Keratinocyte (primary cell): ENCODE data around the gene NCEH1. TPM values are rescaled to one million over a fixed set of nuclear protein-coding genes. Genes with fewer than 3 reads are reported as not detected.

Experiments used
- DNase-seq: peaks from one replicate; pipeline ENCODE4 v3.0.0-alpha.2; 2011; ENCODE audit warnings: low read depth, missing footprints, low spot score
- FAIRE-seq: peaks from 2 replicates; lab custom pipeline; 2011; peaks lifted over from hg19 to GRCh38; lab: Jason Lieb, UNC
- H2AFZ ChIP-seq: 2 replicates; pipeline ENCODE4 v1.6.0; 2012; ENCODE audit warnings: low read length, control low read depth, inconsistent platforms; ENCODE audit not compliant: control insufficient read depth
- H3K27ac ChIP-seq: 2 replicates; pipeline ENCODE4 v1.5.1; 2011; ENCODE audit warnings: low read length; ENCODE audit not compliant: control insufficient read depth, insufficient read depth
- H3K27me3 ChIP-seq: 3 replicates; pipeline ENCODE4 v1.6.0; 2011; ENCODE audit warnings: low read length; ENCODE audit not compliant: control insufficient read depth, insufficient read depth; ENCODE audit errors: extremely low read depth
- H3K36me3 ChIP-seq, 2 experiments: 2 replicates in 1 of 2; 3 replicates in 1 of 2; pipeline ENCODE4 v1.5.1; 2011; ENCODE audit warnings: low read length in 2 of 2, mild to moderate bottlenecking in 1 of 2; ENCODE audit not compliant: control insufficient read depth in 2 of 2, insufficient read depth in 2 of 2; ENCODE audit errors: extremely low read depth in 1 of 2
- H3K4me1 ChIP-seq: 3 replicates; pipeline ENCODE4 v1.5.1; 2011; ENCODE audit warnings: low read length; ENCODE audit not compliant: control insufficient read depth, insufficient read depth; ENCODE audit errors: extremely low read depth
- H3K4me2 ChIP-seq: 3 replicates; pipeline ENCODE4 v1.6.0; 2011; ENCODE audit warnings: low read depth, low read length; ENCODE audit not compliant: control insufficient read depth, insufficient read depth; ENCODE audit errors: extremely low read depth
- H3K4me3 ChIP-seq, 3 experiments: fragments of 200-600 bp in 1 of 3; sonication (generic) in 1 of 3; 2 replicates in 2 of 3; 3 replicates in 1 of 3; pipeline ENCODE4 v1.5.1; 2011 to 2016; ENCODE audit warnings: low read length in 3 of 3, mild to moderate bottlenecking in 3 of 3, control low read depth in 2 of 3, inconsistent platforms in 1 of 3, low read depth in 1 of 3, mixed read lengths in 1 of 3, mixed run types in 1 of 3, moderate library complexity in 1 of 3; ENCODE audit not compliant: control insufficient read depth in 2 of 3, insufficient read depth in 2 of 3; ENCODE audit errors: extremely low read depth in 1 of 3
- H3K79me2 ChIP-seq: 2 replicates; pipeline ENCODE4 v1.6.0; 2012; ENCODE audit warnings: low read length; ENCODE audit not compliant: control insufficient read depth, insufficient read depth
- H3K9ac ChIP-seq: 3 replicates; pipeline ENCODE4 v1.6.0; 2011; ENCODE audit warnings: low read length; ENCODE audit not compliant: control insufficient read depth, insufficient read depth; ENCODE audit errors: extremely low read depth
- H3K9me1 ChIP-seq: 3 replicates; pipeline ENCODE4 v1.6.0; 2011; ENCODE audit warnings: low read length; ENCODE audit not compliant: control insufficient read depth, insufficient read depth; ENCODE audit errors: extremely low read depth
- H3K9me3 ChIP-seq: 2 replicates; pipeline ENCODE4 v1.5.1; 2012; ENCODE audit warnings: low read depth, low read length; ENCODE audit not compliant: control insufficient read depth
- H4K20me1 ChIP-seq: 3 replicates; pipeline ENCODE4 v1.6.0; 2011; ENCODE audit warnings: low read length; ENCODE audit not compliant: control insufficient read depth, insufficient read depth; ENCODE audit errors: extremely low read depth
- CTCF ChIP-seq, 3 experiments: IDR thresholded peaks in 1 of 3; conservative IDR thresholded peaks in 1 of 3; optimal IDR thresholded peaks in 1 of 3; 2 replicates in 2 of 3; 3 replicates in 1 of 3; pipeline versions ENCODE3 to v1.5.1; 2011; ENCODE audit warnings: low read length in 3 of 3, mild to moderate bottlenecking in 3 of 3, moderate library complexity in 2 of 3, control low read depth in 1 of 3, inconsistent platforms in 1 of 3; ENCODE audit not compliant: insufficient read depth in 2 of 3; ENCODE audit errors: extremely low read depth in 1 of 3
- EZH2 ChIP-seq: IDR thresholded peaks from one replicate; pipeline ENCODE4 v1.6.1; 2012; ENCODE audit warnings: inconsistent platforms, mild to moderate bottlenecking, low read length, moderate library complexity
- dilution Hi-C: fragments of 300-500 bp; cut with MboI; formaldehyde crosslinking; loops from one replicate; pipeline ENCODE4 v1.7.0; 2020; ENCODE audit warnings: low sequenced_read_pairs; ENCODE audit not compliant: extremely low pct_ligation_motif_present
- polyA plus RNA-seq, 5 experiments: library from polyadenylated mRNA; depleted of rRNA in 3 of 5; stranded (reverse) in 3 of 5; stranded (forward) in 1 of 5; unstranded in 1 of 5; fragments of >200 nt; gene quantifications; 1 replicate in 1 of 5; 2 replicates in 3 of 5; 3 replicates in 1 of 5; pipeline versions ENCODE4 v1.2.1 to v1.2.3, GENCODE V29; 2011 to 2012; ENCODE audit warnings: missing spikeins in 2 of 5, low read depth in 1 of 5, low replicate concordance in 1 of 5

Gene NCEH1
- polyA plus RNA-seq, 1 donor (not counting 4 experiments of a cell fraction or from before 2014, with no cell fraction given): 13.2 TPM

- no peak overlapping the region for H3K27ac ChIP-seq
- H3K9me1 ChIP-seq: no peaks in the 10 kb centered on the region
- H3K27me3 ChIP-seq: no peaks in the 10 kb centered on the region
- H3K9ac ChIP-seq: no peak overlapping the region
- no peak for DNase-seq
- no peaks in the 10 kb centered on the region for H3K4me1 ChIP-seq
- peaks cover 0 to 3% of the 10 kb centered on the region in 2 experiments for H3K36me3 ChIP-seq
- no peak overlapping the region for H3K4me2 ChIP-seq
- FAIRE-seq: no peak
- no peak overlapping the region for H3K4me3 ChIP-seq
- H3K79me2 ChIP-seq: peaks cover 4% of the 10 kb centered on the region
- H2AFZ ChIP-seq: no peak overlapping the region
- dilution Hi-C loops: no loop called here
- TF ChIP-seq CTCF (optimal IDR thresholded peaks at IDR 0.05 in 1 of 3, IDR thresholded peaks at IDR 0.05 in 1 of 3, conservative IDR thresholded peaks at IDR 0.05 in 1 of 3; ENCODE audit: extremely low read depth in 1 of 3, insufficient read depth in 2 of 3, low read length in 3 of 3) (no peak), EZH2 (no peak)
- H4K20me1 ChIP-seq: no peaks in the 10 kb centered on the region
- H3K9me3 ChIP-seq: no peaks in the 10 kb centered on the region
Measured at GRCh38 chr3:172694573-172695246, 16.2 kb downstream of the NCEH1 start.

- Histone ChIP-seq H3K27ac (no peak overlapping the region), H3K4me3 (no peak overlapping the region), H3K36me3 (no peaks in the 10 kb centered on the region), H3K9me1 (no peaks in the 10 kb centered on the region), H2AFZ (no peak overlapping the region), H3K27me3 (no peaks in the 10 kb centered on the region), H3K79me2 (peaks cover 4% of the 10 kb centered on the region), H3K9ac (no peak overlapping the region), H3K9me3 (no peaks in the 10 kb centered on the region), H4K20me1 (no peaks in the 10 kb centered on the region), H3K4me1 (no peaks in the 10 kb centered on the region), H3K4me2 (no peak overlapping the region)
- dilution Hi-C loops: no loop called here
- DNase-seq (no peak), FAIRE-seq (no peak)
- TF ChIP-seq CTCF (optimal IDR thresholded peaks at IDR 0.05 in 1 of 3, IDR thresholded peaks at IDR 0.05 in 1 of 3, conservative IDR thresholded peaks at IDR 0.05 in 1 of 3; ENCODE audit: extremely low read depth in 1 of 3, insufficient read depth in 2 of 3, low read length in 3 of 3): no peak
- TF ChIP-seq EZH2: no peak
Measured at GRCh38 chr3:172692751-172693338, 18.0 kb downstream of the NCEH1 start.
